HG03025 (cell line): ENCODE measurements around the gene TNP1.

Source experiments
- ATAC-seq: cut with Tn5 transposase; IDR thresholded peaks from one replicate; pipeline ENCODE4 v1.9.1; 2021; ENCODE audit warnings: mild to moderate bottlenecking, moderate library complexity; ENCODE audit not compliant: unreplicated experiment, low FRiP score

TNP1 gene

GRCh38 chr2:216849987-216850386, 9.9 kb downstream of the TNP1 start:
- no peak for ATAC-seq

GRCh38 chr2:216845426-216845825, 14.4 kb downstream of the TNP1 start:
- ATAC-seq, result no peak

- no peak for ATAC-seq
Observed at GRCh38 chr2:216842636-216843035, 17.2 kb downstream of the TNP1 start.

GRCh38 chr2:216839688-216840087, 20.2 kb downstream of the TNP1 start:
- no peak for ATAC-seq

GRCh38 chr2:216838151-216838550, 21.7 kb downstream of the TNP1 start:
- no peak for ATAC-seq

GRCh38 chr2:216837740-216838139, 22.1 kb downstream of the TNP1 start:
- no peak for ATAC-seq

- no peak for ATAC-seq
Observed at GRCh38 chr2:216833061-216833460, 26.8 kb downstream of the TNP1 start.

- ATAC-seq, result no peak
Observed at GRCh38 chr2:216830346-216830745, 29.5 kb downstream of the TNP1 start.

- no peak for ATAC-seq
Observed at GRCh38 chr2:216829533-216829932, 30.3 kb downstream of the TNP1 start.

GRCh38 chr2:216827073-216827720, 32.7 kb downstream of the TNP1 start:
- ATAC-seq, result no peak

GRCh38 chr2:216822470-216822869, 37.4 kb downstream of the TNP1 start:
- ATAC-seq, result no peak

- no peak for ATAC-seq
Observed at GRCh38 chr2:216820709-216821108, 39.2 kb downstream of the TNP1 start.

GRCh38 chr2:216819766-216820165, 40.1 kb downstream of the TNP1 start:
- no peak for ATAC-seq

- no peak for ATAC-seq
Observed at GRCh38 chr2:216819055-216819454, 40.8 kb downstream of the TNP1 start.

GRCh38 chr2:216810399-216811160, 49.3 kb downstream of the TNP1 start:
- no peak for ATAC-seq
